ENCODE measurements around the gene CALML3.

DNA sequence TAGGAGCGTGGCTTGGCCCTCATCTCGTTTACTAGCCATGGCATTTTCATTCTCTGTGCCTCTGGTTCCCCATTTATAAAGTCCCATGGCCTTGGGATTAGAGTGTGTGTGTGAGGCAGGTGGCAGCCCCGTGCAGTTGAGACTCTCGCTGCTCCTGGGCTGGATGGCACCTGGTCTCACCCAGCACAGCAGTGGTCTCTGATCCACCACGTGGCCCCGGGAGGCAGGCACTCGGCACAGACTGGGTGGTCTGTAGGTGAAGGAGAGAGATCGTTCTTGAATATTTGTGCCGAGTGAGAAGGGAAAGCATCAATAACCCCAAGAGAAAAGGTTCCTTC lies 50.4 kb downstream of the CALML3 start:
- TF ChIP-seq, protein P1, sequence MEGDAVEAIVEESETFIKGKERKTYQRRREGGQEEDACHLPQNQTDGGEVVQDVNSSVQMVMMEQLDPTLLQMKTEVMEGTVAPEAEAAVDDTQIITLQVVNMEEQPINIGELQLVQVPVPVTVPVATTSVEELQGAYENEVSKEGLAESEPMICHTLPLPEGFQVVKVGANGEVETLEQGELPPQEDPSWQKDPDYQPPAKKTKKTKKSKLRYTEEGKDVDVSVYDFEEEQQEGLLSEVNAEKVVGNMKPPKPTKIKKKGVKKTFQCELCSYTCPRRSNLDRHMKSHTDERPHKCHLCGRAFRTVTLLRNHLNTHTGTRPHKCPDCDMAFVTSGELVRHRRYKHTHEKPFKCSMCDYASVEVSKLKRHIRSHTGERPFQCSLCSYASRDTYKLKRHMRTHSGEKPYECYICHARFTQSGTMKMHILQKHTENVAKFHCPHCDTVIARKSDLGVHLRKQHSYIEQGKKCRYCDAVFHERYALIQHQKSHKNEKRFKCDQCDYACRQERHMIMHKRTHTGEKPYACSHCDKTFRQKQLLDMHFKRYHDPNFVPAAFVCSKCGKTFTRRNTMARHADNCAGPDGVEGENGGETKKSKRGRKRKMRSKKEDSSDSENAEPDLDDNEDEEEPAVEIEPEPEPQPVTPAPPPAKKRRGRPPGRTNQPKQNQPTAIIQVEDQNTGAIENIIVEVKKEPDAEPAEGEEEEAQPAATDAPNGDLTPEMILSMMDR (IDR thresholded peaks at IDR 0.05), result no peak
- TF ChIP-seq POLR2A (IDR thresholded peaks at IDR 0.05), result no peak
